HepG2 (cell line): ENCODE results near the gene ZFP36. TPM values are rescaled to one million over a fixed set of nuclear protein-coding genes. Genes with fewer than 3 reads are reported as not detected.
A peak's percentile ranks its signal among the peaks of the same experiment; 100 is the strongest.

Experiments used
- CHCHD3 ChIP-seq: sonication (generic); formaldehyde crosslinking; IDR thresholded peaks from 2 replicates; pipeline ENCODE4 v1.8.0; 2022; ENCODE audit warnings: mild to moderate bottlenecking, missing genetic modification reagents, moderate library complexity
- GABPB1 ChIP-seq: IDR thresholded peaks from 2 replicates; pipeline ENCODE4 v1.6.1; 2016; ENCODE audit warnings: mild to moderate bottlenecking, missing genetic modification reagents, moderate library complexity, missing compliant biosample characterization
- MXI1 ChIP-seq: IDR thresholded peaks from 3 replicates; pipeline ENCODE4 v1.6.1; 2012; ENCODE audit warnings: low read depth, low read length, inconsistent platforms, borderline replicate concordance
- NFKBIZ ChIP-seq: IDR thresholded peaks from 2 replicates; pipeline ENCODE4 v1.6.1; 2018; ENCODE audit warnings: missing genetic modification reagents, missing compliant biosample characterization
- TOE1 ChIP-seq: sonication (generic); formaldehyde crosslinking; IDR thresholded peaks from 2 replicates; pipeline ENCODE4 v1.4.0; 2020; ENCODE audit warnings: mild to moderate bottlenecking, missing genetic modification reagents
- ZNF317 ChIP-seq: sonication (generic); formaldehyde crosslinking; IDR thresholded peaks from 2 replicates; pipeline ENCODE4 v1.5.0; 2020; ENCODE audit warnings: mild to moderate bottlenecking, missing genetic modification reagents
- ZNF878 ChIP-seq: sonication (generic); formaldehyde crosslinking; IDR thresholded peaks from 2 replicates; pipeline ENCODE4 v1.8.1; 2023; ENCODE audit warnings: mild to moderate bottlenecking, missing genetic modification reagents, moderate library complexity
- polyA plus RNA-seq, 8 experiments: library from polyadenylated mRNA; depleted of rRNA in 3 of 8; stranded (reverse) in 7 of 8; unstranded in 1 of 8; fragments of >200 nt; fragmentation: Illumina TruSeq in 4 of 8; extraction: Trizol in 4 of 8; gene quantifications; 2 replicates each; pipeline versions ENCODE4 v1.2.1 to v1.2.3, GENCODE V29; 2011 to 2016; ENCODE audit warnings: low read depth in 4 of 8, missing spikeins in 1 of 8, mixed read lengths in 1 of 8; ENCODE audit not compliant: insufficient read depth in 1 of 8
- total RNA-seq, 5 experiments: library from RNA; depleted of rRNA; stranded (reverse); fragments of >200 nt; fragmentation: Illumina TruSeq; extraction: Trizol; gene quantifications; 2 replicates each; pipeline ENCODE4 v1.2.3, GENCODE V29; 2016; ENCODE audit warnings: low read depth in 1 of 5
- TF ChIP-seq, protein P1 (sequence below): sonication (generic); formaldehyde crosslinking; IDR thresholded peaks from 2 replicates; pipeline ENCODE4 v1.5.0; 2020; ENCODE audit warnings: mild to moderate bottlenecking, missing genetic modification reagents
- TF ChIP-seq, protein P2 (sequence below): IDR thresholded peaks from 2 replicates; pipeline ENCODE4 v1.4.0; 2020; ENCODE audit warnings: mild to moderate bottlenecking, missing genetic modification reagents
- TF ChIP-seq, protein P3 (sequence below): sonication (generic); formaldehyde crosslinking; IDR thresholded peaks from 2 replicates; pipeline ENCODE4 v1.8.0; 2022; ENCODE audit warnings: mild to moderate bottlenecking, missing genetic modification reagents, moderate library complexity
- TF ChIP-seq, protein P4 (sequence below): conservative IDR thresholded peaks from 2 replicates; pipeline ENCODE4 v1.6.1; 2018; ENCODE audit warnings: missing genetic modification reagents
- TF ChIP-seq, protein P5 (sequence below): sonication (generic); formaldehyde crosslinking; IDR thresholded peaks from 2 replicates; pipeline ENCODE4 v1.4.0; 2020; ENCODE audit warnings: missing genetic modification reagents
- TF ChIP-seq, protein P6 (sequence below), 2 experiments: fragments of 450-650 bp in 1 of 2; sonication (generic) in 1 of 2; formaldehyde crosslinking; IDR thresholded peaks; 2 replicates each; pipeline versions ENCODE4 v1.5.0 to v1.8.0; 2020 to 2022; ENCODE audit warnings: mild to moderate bottlenecking in 1 of 2, missing genetic modification reagents in 1 of 2

ZFP36 gene
- total and polyA plus RNA-seq, 2 of the 13 experiments (the other 11 are each of a cell fraction or from before 2014, with no cell fraction given): 1.4 to 1.7 TPM

DNA sequence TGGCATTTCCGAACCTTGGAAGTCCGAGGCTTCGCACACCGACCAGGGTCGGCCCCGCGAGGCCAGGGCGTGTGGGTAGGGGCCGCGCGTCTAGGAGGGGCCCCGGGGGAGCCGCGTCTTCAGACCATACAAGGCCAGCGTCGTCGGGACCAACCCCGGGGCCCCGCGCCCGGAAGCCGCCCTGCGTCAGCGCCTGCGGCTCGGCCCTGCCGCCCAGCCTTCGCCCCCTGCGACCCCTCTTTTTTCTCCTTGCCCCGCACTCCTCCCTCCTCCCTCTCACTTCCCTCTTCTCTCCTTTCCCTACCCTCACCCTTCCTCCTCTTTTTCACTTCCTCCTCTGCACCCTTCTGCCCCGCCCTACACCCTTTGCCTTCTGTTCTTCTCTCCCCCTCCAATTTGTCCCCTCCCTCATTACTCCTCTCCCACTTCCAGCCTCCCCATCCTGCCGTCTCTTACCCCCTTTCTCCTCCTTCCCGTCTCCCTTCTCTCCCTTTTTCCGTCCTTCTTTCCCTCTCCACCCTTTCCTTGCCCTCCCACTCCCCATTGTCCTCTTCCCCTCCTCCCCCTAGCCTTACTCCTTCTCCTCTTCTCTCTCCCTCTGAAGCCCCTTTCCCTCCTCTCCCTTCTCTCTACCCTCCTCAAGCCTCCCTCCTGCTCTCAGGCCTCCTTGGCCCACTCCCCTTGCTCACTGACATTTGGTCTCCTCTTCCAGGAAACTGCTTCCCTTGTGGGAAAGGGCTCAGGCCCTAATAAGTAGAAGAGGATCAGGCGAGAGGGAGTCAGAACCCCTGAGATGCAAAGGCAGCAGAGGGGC is 3.6 kb downstream of the ZFP36 start (continued):
- TF ChIP-seq, protein P1, sequence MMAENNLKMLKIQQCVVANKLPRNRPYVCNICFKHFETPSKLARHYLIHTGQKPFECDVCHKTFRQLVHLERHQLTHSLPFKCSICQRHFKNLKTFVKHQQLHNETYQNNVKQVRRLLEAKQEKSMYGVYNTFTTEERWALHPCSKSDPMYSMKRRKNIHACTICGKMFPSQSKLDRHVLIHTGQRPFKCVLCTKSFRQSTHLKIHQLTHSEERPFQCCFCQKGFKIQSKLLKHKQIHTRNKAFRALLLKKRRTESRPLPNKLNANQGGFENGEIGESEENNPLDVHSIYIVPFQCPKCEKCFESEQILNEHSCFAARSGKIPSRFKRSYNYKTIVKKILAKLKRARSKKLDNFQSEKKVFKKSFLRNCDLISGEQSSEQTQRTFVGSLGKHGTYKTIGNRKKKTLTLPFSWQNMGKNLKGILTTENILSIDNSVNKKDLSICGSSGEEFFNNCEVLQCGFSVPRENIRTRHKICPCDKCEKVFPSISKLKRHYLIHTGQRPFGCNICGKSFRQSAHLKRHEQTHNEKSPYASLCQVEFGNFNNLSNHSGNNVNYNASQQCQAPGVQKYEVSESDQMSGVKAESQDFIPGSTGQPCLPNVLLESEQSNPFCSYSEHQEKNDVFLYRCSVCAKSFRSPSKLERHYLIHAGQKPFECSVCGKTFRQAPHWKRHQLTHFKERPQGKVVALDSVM (CRISPR knock-in tag): no peak; the same call in 1 of the 2 replicates
- TF ChIP-seq, protein P2, sequence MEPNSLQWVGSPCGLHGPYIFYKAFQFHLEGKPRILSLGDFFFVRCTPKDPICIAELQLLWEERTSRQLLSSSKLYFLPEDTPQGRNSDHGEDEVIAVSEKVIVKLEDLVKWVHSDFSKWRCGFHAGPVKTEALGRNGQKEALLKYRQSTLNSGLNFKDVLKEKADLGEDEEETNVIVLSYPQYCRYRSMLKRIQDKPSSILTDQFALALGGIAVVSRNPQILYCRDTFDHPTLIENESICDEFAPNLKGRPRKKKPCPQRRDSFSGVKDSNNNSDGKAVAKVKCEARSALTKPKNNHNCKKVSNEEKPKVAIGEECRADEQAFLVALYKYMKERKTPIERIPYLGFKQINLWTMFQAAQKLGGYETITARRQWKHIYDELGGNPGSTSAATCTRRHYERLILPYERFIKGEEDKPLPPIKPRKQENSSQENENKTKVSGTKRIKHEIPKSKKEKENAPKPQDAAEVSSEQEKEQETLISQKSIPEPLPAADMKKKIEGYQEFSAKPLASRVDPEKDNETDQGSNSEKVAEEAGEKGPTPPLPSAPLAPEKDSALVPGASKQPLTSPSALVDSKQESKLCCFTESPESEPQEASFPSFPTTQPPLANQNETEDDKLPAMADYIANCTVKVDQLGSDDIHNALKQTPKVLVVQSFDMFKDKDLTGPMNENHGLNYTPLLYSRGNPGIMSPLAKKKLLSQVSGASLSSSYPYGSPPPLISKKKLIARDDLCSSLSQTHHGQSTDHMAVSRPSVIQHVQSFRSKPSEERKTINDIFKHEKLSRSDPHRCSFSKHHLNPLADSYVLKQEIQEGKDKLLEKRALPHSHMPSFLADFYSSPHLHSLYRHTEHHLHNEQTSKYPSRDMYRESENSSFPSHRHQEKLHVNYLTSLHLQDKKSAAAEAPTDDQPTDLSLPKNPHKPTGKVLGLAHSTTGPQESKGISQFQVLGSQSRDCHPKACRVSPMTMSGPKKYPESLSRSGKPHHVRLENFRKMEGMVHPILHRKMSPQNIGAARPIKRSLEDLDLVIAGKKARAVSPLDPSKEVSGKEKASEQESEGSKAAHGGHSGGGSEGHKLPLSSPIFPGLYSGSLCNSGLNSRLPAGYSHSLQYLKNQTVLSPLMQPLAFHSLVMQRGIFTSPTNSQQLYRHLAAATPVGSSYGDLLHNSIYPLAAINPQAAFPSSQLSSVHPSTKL (CRISPR knock-in tag): 0 out of 2 replicates have a peak, but pooled peaks have one; percentile 24
- no peak for TF ChIP-seq MXI1
- no peak for TF ChIP-seq NFKBIZ (CRISPR knock-in tag)
- TF ChIP-seq, protein P3, sequence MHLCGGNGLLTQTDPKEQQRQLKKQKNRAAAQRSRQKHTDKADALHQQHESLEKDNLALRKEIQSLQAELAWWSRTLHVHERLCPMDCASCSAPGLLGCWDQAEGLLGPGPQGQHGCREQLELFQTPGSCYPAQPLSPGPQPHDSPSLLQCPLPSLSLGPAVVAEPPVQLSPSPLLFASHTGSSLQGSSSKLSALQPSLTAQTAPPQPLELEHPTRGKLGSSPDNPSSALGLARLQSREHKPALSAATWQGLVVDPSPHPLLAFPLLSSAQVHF (CRISPR knock-in tag): no peak
- no peak for TF ChIP-seq ZNF317 (CRISPR knock-in tag)
- TF ChIP-seq TOE1 (CRISPR knock-in tag): no peak
- TF ChIP-seq ZNF878 (CRISPR knock-in tag): no peak
- peak; percentile 70; the same call in 1 of the 2 replicates for TF ChIP-seq GABPB1
- TF ChIP-seq, protein P4, sequence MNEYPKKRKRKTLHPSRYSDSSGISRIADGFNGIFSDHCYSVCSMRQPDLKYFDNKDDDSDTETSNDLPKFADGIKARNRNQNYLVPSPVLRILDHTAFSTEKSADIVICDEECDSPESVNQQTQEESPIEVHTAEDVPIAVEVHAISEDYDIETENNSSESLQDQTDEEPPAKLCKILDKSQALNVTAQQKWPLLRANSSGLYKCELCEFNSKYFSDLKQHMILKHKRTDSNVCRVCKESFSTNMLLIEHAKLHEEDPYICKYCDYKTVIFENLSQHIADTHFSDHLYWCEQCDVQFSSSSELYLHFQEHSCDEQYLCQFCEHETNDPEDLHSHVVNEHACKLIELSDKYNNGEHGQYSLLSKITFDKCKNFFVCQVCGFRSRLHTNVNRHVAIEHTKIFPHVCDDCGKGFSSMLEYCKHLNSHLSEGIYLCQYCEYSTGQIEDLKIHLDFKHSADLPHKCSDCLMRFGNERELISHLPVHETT: no peak
- TF ChIP-seq, protein P5, sequence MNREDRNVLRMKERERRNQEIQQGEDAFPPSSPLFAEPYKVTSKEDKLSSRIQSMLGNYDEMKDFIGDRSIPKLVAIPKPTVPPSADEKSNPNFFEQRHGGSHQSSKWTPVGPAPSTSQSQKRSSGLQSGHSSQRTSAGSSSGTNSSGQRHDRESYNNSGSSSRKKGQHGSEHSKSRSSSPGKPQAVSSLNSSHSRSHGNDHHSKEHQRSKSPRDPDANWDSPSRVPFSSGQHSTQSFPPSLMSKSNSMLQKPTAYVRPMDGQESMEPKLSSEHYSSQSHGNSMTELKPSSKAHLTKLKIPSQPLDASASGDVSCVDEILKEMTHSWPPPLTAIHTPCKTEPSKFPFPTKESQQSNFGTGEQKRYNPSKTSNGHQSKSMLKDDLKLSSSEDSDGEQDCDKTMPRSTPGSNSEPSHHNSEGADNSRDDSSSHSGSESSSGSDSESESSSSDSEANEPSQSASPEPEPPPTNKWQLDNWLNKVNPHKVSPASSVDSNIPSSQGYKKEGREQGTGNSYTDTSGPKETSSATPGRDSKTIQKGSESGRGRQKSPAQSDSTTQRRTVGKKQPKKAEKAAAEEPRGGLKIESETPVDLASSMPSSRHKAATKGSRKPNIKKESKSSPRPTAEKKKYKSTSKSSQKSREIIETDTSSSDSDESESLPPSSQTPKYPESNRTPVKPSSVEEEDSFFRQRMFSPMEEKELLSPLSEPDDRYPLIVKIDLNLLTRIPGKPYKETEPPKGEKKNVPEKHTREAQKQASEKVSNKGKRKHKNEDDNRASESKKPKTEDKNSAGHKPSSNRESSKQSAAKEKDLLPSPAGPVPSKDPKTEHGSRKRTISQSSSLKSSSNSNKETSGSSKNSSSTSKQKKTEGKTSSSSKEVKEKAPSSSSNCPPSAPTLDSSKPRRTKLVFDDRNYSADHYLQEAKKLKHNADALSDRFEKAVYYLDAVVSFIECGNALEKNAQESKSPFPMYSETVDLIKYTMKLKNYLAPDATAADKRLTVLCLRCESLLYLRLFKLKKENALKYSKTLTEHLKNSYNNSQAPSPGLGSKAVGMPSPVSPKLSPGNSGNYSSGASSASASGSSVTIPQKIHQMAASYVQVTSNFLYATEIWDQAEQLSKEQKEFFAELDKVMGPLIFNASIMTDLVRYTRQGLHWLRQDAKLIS (CRISPR knock-in tag): no peak
- TF ChIP-seq CHCHD3 (CRISPR knock-in tag): no peak
- TF ChIP-seq, protein P6, sequence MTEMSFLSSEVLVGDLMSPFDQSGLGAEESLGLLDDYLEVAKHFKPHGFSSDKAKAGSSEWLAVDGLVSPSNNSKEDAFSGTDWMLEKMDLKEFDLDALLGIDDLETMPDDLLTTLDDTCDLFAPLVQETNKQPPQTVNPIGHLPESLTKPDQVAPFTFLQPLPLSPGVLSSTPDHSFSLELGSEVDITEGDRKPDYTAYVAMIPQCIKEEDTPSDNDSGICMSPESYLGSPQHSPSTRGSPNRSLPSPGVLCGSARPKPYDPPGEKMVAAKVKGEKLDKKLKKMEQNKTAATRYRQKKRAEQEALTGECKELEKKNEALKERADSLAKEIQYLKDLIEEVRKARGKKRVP (CRISPR knock-in tag; IDR thresholded peaks at IDR 0.05): 0 out of 4 replicates have a peak, but pooled peaks of 1 of the 2 experiments have one; percentile 28
